ENCODE data around the gene OGDHL. TPM values are rescaled to one million over a fixed set of nuclear protein-coding genes. Genes with fewer than 3 reads are reported as not detected.

OGDHL gene
- total and polyA plus RNA-seq, 2 donors (not counting 3 experiments of a cell fraction or from before 2014, with no cell fraction given) = 0.43 to 1.0 TPM

- H3K9me1 ChIP-seq (replicated peaks; ENCODE audit: control insufficient read depth, extremely low read depth, insufficient read depth, low read length) = no peaks in the 10 kb centered on the region
- intact Hi-C loops (cut with micrococcal nuclease) = no loop called here
- no peak for DNase-seq (ENCODE audit: low read depth, low spot score)
- no peak overlapping the region for H3K9ac ChIP-seq (replicated peaks; ENCODE audit: extremely low read depth, insufficient read depth, low read length)
- H3K27me3 ChIP-seq (ENCODE audit: control insufficient read depth in 2 of 2, insufficient read depth in 2 of 2, low read length in 2 of 2) = no peaks in the 10 kb centered on the region
- H2AFZ ChIP-seq (ENCODE audit: low read depth, low read length) = no peak overlapping the region
- H3K79me2 ChIP-seq (ENCODE audit: control insufficient read depth, insufficient read depth, low read length) = no peaks in the 10 kb centered on the region
- no peaks in the 10 kb centered on the region for H3K36me3 ChIP-seq (ENCODE audit: control insufficient read depth in 2 of 2, extremely low read depth in 1 of 2, insufficient read depth in 2 of 2, low read length in 2 of 2)
- H3K27ac ChIP-seq (ENCODE audit: insufficient read depth, low read depth, low read length) = no peak overlapping the region
- no peaks in the 10 kb centered on the region for H4K20me1 ChIP-seq (replicated peaks; ENCODE audit: control insufficient read depth, extremely low read depth, insufficient read depth, low read length)
- dilution Hi-C loops (cut with MboI; ENCODE audit: extremely low pct_ligation_motif_present, low sequenced_read_pairs) = no loop called here
- H3K4me3 ChIP-seq (replicated peaks in 1 of 3; ENCODE audit: insufficient read depth in 1 of 3, low read depth in 1 of 3, low read length in 3 of 3) = no peak overlapping the region
- ChIA-PET POLR2A (no interaction called here), CTCF (no interaction called here)
- no peaks in the 10 kb centered on the region for H3K9me3 ChIP-seq (replicated peaks; ENCODE audit: control insufficient read depth, insufficient read depth, low read length)
- BruUV-seq (replicated peaks) = no TSS peak
- H3K4me1 ChIP-seq (ENCODE audit: control insufficient read depth, extremely low read depth, insufficient read depth, low read length) = no peaks in the 10 kb centered on the region
- H3K4me2 ChIP-seq (ENCODE audit: insufficient read depth, low read length) = no peak overlapping the region
- TF ChIP-seq GATA2 (IDR thresholded peaks at IDR 0.05; ENCODE audit: insufficient read depth, insufficient read length, low read depth, low read length) (no peak), JUN (IDR thresholded peaks at IDR 0.05; ENCODE audit: borderline replicate concordance, insufficient read depth, insufficient read length, low read depth) (no peak), POLR2AphosphoS5 (IDR thresholded peaks at IDR 0.05; ENCODE audit: insufficient read depth, low read depth, low read length) (no peak), EZH2 (IDR thresholded peaks at IDR 0.05; ENCODE audit: borderline replicate concordance, low read depth, low read length, severe bottlenecking) (no peak), FOS (IDR thresholded peaks at IDR 0.05; ENCODE audit: borderline replicate concordance, insufficient read depth, low read length) (no peak), MYC (IDR thresholded peaks at IDR 0.05; ENCODE audit: low read depth, low read length) (no peak), POLR2A (IDR thresholded peaks at IDR 0.05; ENCODE audit: low read depth, low read length) (no peak), CTCF (IDR thresholded peaks at IDR 0.05; ENCODE audit: extremely low read depth in 1 of 2, insufficient read depth in 1 of 2, low read depth in 1 of 2, low read length in 2 of 2) (no peak), MAX (IDR thresholded peaks at IDR 0.05; ENCODE audit: insufficient read depth, insufficient read length) (no peak)
- FAIRE-seq = no peak
Observed at GRCh38 chr10:49748006-49748405, 14.1 kb downstream of the OGDHL start.
